IPS DF 4.7 (cell line): ENCODE results near the gene FAS.

Source experiments
- DNase-seq: peaks from one replicate; pipeline ENCODE4 v3.0.0-alpha.2; 2013; ENCODE audit warnings: low spot score; ENCODE audit errors: extremely low read depth

The FAS gene

DNA sequence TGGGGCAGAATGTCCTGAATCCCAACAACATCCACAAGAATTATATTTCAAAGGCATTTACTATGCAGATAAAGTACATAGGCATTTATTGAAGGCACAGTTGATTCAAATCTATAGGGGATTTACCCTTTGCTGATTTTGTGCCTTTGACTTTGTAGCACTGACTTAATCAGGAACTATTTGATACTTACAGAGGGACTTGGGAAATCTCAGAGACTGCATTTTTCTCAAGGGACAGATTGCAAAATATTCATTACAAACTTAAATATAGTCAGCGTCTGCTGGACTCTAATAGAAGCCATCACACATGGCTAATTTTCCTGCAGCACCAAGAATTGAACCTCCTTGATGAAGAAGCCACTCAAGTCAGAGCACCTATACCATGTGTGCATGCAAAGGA lies 44.9 kb downstream of the FAS start:
- DNase-seq: no peak

DNA sequence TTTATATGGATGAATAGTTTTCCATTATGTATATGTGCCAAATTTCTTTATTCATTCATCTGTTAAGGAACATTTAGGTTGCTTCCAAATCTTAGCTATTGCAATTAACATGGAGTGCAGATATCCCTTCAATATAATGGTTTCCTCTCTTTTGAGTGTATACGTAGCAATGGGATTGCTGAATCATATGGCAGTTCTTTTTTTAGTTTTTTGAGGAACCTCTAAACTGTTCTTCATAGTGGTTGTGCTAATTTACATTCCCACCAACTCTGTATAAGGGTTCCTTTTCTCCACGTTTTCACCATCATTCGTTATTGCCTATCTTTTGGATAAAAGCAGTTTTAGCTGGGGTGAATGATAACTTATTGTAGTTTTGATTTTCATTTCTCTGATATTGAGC lies 46.5 kb downstream of the FAS start:
- no peak for DNase-seq

DNA sequence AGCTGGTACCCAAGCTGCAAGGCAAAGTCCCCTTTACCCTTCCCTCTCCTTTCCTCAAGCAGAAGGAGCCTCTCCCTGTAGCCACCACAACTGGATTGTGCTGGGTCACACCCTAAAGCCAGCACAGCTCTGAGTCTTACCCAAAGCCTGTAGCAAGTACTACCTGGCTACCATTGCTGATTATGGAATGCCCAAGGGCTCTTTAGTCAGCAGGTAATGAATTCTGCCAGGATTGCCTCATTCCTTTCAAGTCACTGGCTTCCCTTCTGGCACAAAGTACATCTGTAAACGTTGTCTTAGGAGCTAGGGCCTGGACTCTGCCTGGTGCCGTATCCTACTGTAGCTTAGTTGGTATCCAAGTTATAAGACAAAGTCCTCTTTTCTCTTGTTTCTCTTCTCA lies 52.0 kb downstream of the FAS start:
- DNase-seq: no peak

DNA sequence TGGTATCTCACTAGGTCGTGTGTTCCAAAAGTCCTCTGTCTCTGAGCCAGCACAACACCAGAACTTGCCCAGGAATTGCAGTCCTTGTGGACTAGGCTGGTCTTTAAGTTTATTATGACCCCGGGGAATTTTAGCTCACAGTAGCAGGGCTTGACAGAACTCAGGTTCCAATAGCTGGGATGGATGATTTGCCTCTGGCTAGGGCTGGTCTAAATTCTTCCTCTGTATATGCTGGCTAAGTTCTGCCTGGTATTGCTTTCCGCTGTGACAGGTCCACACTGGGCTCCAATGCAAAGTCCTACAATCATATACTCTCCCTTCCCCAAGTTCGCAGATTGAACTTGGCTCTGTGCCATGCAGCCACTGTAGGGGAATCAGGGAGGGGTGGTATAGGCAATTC lies 52.5 kb downstream of the FAS start:
- no peak for DNase-seq

DNA sequence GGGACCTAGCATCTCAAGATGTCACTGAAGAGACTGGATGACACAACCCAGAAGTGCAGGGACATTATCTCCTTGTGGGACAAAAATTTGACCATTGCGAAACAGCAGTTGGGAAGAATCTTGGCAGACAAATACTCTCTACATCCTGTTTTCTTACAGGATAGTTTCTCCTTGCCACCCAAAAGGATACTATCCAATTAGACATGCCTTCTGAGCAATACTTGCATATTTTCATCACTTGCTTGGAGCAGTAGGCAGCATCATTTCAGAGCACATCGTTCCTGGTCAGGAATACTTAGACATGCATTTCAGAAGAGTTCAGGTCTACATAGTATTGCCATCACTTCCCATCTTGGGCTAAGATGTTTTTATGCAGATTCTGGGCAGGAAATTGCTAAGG lies 56.8 kb downstream of the FAS start:
- DNase-seq: no peak

DNA sequence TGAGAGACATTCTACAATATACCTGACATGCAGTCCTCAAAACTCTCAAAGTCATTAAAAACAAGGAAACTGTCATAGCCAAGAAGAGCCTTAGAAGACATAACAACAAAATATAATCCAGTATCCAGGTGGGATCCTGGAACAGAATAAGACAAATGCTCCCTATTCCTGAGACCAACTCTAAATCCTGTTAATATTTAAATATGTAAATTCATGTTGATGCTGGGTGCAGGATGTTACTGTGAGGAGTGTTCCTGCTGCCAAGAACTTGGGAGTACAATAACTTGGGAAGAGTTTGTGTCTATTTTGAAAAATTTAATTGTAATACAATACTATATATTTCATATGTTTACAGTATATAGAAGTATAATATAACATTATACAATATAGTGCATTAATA lies 61.0 kb downstream of the FAS start:
- no peak for DNase-seq

DNA sequence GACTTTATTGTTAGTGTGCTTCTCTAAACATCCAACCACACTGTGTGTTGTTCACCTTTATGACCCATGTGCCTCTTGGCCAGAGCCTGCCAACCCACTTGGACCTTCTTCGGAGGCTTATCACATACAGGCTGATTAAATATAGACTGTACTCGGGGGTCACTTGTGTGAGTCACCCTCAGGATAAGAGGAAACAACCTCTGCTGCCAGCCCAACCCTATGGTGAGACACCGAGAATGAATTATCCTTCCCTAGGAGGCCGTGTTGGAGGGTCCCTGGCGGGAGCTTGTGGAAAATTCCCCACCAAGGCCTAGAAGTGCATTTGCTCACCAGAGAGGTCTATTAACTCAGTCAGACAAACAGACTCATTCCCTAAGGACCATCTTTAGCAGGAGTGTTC lies 63.0 kb downstream of the FAS start:
- DNase-seq: no peak

DNA sequence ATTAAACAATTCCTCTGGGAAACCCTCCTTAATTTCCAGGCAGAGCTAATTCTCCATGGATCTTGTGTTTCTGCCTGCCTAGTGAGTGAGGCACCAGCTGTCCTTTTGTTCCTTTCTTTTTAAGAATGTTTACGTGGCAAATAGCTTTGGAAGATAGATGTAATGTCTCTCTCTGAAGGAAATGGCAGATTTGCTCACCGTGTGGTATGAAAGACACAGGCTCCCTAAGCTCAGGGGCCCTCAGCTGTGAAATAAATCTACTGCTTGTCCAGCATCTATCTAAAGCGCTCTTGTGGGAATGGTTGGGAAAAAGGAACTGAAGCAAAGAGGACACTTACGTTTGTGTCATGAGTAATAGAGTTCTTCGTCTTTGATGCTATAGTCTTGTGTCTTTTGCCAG lies 64.6 kb downstream of the FAS start:
- no peak for DNase-seq

DNA sequence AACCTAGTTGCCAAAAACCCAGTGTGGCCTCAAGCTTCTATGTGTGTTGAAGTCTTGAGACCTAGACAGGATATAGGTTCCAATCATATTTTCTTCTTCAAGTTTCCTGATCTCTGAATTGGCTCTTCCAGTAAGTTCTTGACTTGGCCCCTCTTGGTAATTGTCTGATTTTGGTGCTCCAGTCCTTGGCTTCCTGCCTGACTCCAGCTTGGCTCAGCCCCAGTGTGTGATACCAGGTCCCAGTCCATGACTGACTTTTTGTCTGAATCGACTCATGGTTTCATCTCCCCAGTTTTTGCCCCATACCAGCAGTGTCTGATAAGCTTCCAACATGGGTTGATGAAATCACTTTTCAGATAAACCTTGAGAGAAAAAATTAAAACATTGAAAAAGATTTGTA lies 72.3 kb downstream of the FAS start:
- DNase-seq: no peak

DNA sequence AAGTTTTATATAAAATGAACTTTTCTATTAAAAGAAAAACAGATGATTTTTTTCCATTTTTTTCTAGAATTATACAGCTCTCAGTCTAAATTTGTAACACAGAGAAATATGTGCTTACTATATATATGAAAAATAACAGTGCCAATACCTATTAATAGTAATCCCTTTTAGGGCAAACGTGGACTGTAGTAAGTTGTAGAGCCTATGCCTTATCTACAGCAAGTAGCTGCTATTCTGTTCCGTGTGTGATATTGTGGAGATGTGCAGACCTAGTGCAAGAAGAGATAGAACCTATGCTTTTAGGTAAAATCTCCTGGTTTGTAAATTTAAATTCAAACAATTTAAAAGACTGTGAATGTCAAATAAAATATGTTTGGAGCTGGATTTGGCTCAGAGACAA lies 72.9 kb downstream of the FAS start:
- DNase-seq: no peak

DNA sequence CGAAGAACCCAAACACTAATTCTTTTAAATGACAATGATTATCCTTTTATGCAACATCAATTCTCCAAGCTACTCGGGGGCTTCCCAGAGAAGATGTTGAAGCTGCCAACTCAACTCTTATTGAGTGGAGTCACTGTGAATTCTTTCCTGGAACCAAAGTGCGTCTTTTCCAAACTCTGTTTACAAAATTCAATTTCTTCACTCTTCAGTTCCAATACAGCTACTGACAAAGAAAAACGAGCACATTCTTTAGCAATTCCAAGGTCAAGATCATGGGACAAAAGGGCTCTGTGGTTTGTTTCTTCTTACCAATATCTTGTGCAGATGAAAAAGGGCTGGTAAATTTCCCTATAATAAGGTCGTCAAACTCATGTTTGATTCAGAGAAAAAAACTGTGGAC lies 74.2 kb downstream of the FAS start:
- no peak for DNase-seq
